KOPT-K1 (cell line): ENCODE measurements around the gene RIT2.

Experiments used
- H3K27ac ChIP-seq: fragments of 200-600 bp; sonication (generic); 2 replicates; pipeline ENCODE4 v1.5.1; 2016; ENCODE audit warnings: antibody characterized with exemption, mild to moderate bottlenecking, low read depth, low read length; ENCODE audit not compliant: poor library complexity, severe bottlenecking
- H3K36me3 ChIP-seq: fragments of 200-600 bp; sonication (generic); 2 replicates; pipeline ENCODE4 v1.5.1; 2017; ENCODE audit warnings: antibody characterized with exemption, mild to moderate bottlenecking, low read length, moderate library complexity; ENCODE audit not compliant: insufficient read depth
- H3K9me3 ChIP-seq: fragments of 200-600 bp; sonication (generic); 2 replicates; pipeline ENCODE4 v1.5.1; 2017; ENCODE audit warnings: antibody characterized with exemption, low read length, mild to moderate bottlenecking; ENCODE audit not compliant: insufficient read depth, poor library complexity, severe bottlenecking

Gene RIT2

DNA sequence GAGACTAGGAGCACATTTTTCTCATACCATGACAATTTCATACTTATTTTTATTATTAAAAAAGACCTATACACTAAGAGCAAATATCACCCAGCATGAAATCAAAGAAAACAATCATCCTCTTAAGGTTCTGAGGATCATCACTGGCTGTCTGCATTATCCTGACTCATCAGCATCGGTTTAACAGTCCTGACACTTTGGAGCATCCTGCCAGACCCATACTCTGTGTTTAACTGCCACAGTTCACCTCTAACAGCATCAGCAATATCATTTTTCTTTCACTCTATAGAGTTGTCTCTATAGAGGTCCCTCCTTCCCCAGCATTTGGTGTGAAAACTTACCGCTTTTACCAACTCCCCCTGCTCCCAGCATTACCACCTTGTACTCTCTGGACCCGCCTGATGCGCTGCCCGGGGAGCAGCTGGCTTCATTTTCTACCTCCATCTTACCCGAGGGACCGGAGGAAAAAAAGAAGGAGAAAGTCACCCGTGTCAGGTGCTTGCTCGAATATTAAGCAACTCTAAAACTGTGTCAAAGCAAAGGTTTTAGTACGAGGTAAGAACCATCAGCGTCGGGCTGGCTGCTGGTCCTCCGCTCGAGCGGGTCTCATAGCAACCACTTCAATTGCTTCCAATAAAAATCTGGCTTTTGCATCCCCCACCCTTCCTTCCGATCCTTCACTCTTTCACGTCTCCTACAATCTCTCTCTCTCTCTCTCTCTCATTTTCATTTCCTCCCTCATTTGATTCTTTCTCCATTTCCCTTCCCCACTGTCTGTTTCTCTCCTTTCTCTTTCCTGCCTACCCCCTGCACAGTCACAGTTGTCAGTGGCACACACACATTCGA, at the start of gene RIT2:
TSS of gene RIT2 (minus strand) at position 610 of the 846 bp plus-strand sequence.
- no peaks in the 10 kb centered on the region for H3K9me3 ChIP-seq
- H3K27ac ChIP-seq: no peak within 1 kb of the TSS
- no peaks in the 10 kb centered on the region for H3K36me3 ChIP-seq

DNA sequence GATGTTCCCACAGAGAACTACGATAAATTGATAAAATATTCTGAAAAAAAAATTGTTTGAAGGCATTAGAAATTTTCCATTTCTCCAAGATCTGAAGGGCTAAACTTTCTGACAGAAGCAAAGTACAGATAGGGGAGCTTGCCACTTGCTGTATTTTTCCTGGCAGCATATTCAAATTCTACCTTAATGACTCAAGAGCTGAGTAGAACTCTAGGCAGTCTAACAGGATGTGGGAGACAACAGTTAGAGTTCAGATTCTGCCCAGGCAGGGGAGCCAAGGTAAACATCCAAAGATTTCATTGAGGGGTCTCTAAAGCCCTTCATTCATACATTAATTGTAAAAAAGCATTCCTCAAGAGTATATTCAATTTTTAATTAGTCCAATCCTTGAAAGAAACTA, 46.0 kb upstream of the RIT2 start:
- Histone ChIP-seq H3K27ac (no peak overlapping the region), H3K9me3 (no peaks in the 10 kb centered on the region), H3K36me3 (no peaks in the 10 kb centered on the region)

DNA sequence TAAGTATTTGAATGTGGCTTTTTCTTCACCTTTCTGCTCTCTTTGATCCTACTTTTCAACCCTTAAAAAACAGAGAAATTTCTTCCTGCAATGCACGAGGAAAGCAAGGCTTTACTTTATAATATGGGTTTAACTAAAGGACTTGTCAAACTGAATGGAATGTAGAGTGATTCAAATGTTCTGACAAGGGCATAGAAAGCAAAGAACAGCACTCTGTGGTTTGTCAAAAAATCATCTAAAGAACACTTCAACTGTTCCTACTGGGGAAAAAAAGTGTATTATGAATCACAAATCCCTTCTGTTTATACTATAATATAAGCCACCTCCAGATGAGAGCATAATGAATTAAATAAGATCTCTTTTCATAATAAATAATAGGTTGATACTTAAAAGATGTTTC, 45.0 kb upstream of the RIT2 start:
- H3K27ac ChIP-seq: no peak overlapping the region
- H3K36me3 ChIP-seq: no peaks in the 10 kb centered on the region
- no peaks in the 10 kb centered on the region for H3K9me3 ChIP-seq

DNA sequence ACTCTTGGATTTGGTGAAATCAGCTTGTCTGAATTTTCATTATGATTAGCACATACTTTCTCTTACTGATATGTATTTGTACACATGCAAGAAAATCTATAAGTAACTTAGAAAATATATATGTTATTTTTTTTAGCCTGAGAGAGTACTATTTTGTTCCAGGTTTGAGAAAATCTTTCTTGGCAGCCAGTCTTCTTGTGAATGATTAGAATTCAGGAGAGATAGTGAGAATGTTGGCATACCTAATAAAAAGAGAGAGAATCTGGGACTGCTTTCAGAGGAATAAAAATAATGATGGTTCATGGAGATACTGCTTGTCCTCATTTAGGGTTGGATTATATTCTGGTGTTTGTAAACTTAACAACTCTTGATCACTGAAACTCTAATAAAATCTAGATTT, 44.4 kb upstream of the RIT2 start:
- Histone ChIP-seq H3K36me3 (no peaks in the 10 kb centered on the region), H3K27ac (no peak overlapping the region), H3K9me3 (no peaks in the 10 kb centered on the region)

DNA sequence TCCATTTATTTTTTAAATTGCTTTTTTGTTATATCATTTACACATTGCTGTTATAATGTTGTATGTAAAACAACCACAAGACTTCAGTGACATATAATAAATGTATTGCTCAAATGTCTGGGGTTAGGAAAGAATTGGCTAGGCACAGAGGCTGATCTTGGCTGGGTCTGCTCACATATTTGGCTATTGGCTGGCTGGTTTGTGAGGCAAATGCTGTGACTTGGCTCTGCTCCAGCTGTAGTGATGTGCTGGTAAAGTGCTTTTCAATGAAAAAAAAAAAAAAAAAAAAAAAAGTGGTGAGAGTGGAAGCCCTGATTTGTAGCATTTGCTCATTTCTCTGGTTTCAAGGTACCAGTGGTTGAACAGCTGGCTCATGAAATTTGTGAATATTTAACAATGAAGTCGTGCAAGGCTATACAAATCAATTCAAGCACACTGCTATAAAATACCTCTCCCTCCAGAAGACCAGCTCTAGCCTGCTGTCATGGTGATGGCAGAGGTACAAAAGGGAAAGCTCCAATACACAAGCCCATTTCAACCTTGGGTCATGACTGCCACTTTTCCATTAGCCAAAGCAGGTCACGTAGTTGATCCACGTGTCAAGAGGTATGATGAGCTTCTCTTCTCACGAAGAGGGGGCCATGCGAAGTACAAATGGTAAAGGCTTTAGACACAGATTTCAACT, 43.7 kb upstream of the RIT2 start:
- H3K36me3 ChIP-seq: no peaks in the 10 kb centered on the region
- H3K27ac ChIP-seq: no peak overlapping the region
- no peaks in the 10 kb centered on the region for H3K9me3 ChIP-seq

DNA sequence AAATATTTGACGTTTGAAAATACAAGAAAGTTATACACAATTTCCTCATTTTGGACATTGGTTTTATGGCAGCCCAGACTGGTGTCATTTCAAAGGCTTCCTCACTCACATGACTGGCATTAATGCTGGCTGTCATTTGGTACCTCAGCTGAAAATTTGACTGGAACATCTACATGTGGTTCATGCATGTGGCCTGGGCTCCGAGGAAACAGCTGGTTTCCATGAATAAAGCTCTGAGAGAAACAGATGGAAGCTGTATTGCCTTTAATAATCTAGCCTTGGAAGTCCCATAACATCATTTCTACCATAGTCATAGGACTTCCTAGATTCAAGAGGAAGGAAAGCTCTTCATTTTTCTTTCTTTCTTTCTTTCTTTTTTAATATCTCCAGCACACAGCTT, 42.9 kb upstream of the RIT2 start:
- Histone ChIP-seq H3K9me3 (no peaks in the 10 kb centered on the region), H3K36me3 (no peaks in the 10 kb centered on the region), H3K27ac (no peak overlapping the region)

DNA sequence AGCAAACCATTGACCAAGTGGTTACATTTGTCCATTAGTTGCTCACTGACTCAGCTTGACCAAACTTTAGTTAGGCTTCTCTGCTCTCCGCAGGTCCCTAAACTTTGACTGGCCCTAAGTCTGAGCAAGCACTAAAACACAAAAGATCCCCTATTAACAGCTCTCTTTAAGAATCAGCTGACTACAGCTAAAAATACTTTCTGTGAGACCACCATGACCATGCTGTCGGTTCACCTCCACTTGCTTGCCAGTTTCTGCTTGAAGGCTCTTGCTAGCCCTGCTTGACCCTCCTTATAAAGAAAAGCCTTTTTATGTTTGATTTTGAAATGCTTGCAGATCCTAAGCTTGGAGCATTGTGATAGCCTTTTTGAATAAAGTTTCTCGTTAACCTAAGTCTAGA, 40.4 kb upstream of the RIT2 start:
- no peaks in the 10 kb centered on the region for H3K36me3 ChIP-seq
- no peaks in the 10 kb centered on the region for H3K9me3 ChIP-seq
- H3K27ac ChIP-seq: no peak overlapping the region

DNA sequence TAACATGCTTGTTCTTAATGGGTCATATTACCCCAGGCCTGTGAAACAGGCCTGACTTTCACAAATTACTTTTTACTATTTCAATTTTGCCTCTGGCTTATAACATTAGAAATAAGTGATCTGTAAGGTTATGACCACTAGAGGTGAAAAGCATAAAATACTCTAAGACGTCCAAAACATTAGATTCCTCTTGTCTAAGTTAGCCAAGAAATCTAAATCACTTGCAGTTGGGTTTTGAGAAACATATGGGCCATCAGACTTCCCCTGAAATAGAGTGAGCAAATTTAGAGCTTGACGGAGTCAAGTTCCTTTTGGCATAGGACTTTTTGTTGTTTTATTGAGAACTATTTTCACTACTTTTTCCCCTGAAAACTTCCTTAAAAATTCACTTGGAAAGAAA, 32.7 kb upstream of the RIT2 start:
- Histone ChIP-seq H3K36me3 (no peaks in the 10 kb centered on the region), H3K9me3 (no peaks in the 10 kb centered on the region), H3K27ac (no peak overlapping the region)

DNA sequence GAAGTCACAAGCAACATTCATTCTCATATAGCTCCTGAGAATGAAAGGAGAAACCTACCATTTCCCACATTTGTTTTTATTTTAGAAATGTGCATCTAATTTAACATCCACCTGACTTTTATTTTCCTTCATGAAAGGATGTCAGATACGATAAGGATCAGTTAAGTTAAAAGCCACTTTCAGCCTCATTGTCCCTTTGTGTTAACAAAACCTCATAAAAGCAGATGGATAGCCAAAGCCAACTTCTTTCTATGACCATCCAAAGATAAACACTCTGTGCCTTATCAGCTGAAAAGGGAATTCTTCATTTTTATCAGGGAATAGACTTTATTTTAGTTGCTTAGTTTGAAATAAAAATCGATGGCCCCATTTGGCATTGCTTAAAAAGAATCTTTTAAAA, 25.7 kb upstream of the RIT2 start:
- H3K36me3 ChIP-seq: no peaks in the 10 kb centered on the region
- H3K9me3 ChIP-seq: no peaks in the 10 kb centered on the region
- H3K27ac ChIP-seq: no peak overlapping the region

DNA sequence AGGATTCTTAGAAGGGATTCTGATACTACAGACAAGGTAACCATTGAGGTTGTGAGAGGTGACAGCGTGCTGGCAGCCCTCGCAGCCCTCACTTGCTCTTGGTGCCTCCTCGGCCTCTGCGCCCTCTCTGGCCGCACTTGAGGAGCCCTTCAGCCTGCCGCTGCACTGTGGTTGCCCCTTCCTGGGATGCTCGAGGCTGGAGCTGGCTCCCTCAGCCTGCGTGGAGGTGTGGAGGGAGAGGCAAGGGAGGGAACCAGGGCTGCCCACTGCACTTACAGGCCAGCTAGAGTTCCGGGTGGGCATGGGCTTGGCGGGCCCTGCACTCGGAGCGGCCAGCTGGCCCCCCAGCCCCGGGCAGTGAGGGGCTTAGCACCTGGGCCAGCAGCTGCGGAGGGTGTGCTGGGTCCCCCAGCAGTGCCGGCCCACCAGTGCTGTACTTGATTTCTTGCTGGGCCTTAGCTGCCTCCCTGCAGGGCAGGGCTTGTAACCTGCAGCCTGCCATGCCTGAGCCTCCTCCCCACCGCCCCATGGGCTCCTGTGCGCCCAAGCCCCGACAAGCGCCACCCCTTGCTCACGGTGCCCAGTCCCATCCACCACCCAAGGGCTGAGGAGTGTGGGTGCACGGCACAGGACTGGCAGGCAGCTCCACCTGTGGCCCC, 23.9 kb upstream of the RIT2 start:
- H3K27ac ChIP-seq: no peak overlapping the region
- H3K9me3 ChIP-seq: no peaks in the 10 kb centered on the region

DNA sequence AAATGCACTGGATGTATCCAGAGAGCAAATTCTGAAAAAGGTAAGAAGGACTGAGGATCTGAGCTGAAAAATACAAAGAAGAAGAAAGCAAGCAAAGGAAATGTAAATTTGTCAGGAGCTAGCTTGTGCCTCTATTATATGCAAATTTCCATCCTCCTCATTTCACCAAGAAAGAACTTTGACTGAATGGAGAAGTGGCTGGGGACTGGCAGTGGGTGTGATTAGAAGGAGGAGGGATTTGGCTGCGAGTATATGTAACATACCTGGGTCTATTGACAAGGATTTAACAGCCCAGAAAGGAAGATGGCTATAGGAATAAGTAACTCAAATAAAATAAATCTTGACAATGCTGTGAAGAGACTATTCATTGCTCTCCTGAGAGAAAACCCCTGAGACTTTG, 19.4 kb upstream of the RIT2 start:
- no peak overlapping the region for H3K27ac ChIP-seq
- no peaks in the 10 kb centered on the region for H3K9me3 ChIP-seq

More for the DNA sequence above, 23.9 kb upstream of the RIT2 start:
- no peaks in the 10 kb centered on the region for H3K36me3 ChIP-seq

DNA sequence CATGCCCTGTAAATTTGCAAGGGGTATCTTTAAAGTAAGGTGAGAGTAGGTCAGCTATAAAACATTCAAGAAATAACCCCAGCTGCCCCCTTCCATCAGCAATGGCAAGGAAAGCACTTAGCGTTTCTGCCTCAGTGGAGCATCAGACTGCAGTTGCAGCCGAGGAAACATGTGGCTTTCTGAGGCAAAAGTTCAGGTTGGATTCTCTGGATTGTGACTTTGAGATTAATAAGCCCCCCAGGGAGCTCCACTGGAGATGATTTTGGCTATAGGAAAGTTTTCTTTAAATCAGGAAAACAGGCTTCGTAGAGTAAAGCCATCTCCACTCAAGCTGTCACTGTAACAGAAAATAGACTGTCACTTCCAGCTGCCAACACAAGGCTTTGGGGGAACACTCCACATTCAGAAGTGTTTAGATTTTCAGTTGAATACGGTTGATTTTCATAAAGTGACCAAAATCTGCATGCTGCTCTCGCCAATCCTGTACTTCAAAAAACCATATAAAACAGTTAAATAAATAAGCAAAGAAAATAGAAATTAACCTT, 15.3 kb upstream of the RIT2 start:
- H3K36me3 ChIP-seq: no peaks in the 10 kb centered on the region
- H3K27ac ChIP-seq: no peak overlapping the region
- H3K9me3 ChIP-seq: no peaks in the 10 kb centered on the region

More for the DNA sequence above, 19.4 kb upstream of the RIT2 start:
- H3K36me3 ChIP-seq: no peaks in the 10 kb centered on the region

DNA sequence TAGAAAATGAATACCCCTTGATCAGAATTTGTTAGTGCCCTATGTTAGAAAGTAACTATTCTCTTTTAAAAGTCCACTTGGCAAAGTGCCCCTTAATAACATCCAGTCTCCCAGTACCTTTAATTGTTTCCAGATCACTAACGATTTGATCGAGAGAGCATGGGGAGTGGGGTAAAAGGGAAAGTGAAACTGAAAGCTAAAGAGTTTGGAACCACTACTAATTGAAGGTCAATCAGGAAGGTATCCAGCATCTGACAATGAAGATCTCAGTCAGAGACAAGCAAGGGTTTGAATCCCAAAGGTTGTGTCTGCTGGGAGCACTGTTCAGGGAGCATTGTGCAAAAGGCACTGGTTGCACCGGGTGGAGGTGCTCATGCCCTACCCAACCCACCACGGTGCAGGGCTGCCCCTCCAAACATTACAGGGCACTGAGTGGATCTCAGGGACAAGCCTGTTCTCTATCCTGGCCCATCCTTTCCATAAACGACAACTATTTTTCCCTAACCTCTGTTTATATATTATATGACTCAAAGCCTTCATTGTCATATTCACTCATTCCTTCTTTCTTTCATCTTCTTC, 14.6 kb upstream of the RIT2 start:
- Histone ChIP-seq H3K36me3 (no peaks in the 10 kb centered on the region), H3K27ac (peak overlapping the region; percentile 34), H3K9me3 (no peaks in the 10 kb centered on the region)

DNA sequence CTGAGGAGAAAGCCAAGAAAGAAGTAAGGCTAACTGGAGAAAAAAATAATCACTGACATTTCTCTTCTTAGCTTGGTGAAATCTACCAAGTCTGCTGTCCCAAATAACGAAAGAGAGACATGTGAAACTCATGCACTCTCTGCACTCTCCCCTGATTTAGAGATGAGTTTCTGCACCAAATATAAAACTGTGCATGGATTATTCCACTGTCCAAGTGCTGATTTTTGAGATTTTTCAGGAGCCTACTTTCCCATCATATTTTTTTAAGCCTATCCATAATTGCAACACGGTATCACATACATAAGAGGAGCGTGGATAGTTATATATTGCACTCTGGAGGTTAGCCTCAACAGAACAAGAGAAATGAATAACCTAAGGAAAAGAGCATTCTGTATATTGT, 10.0 kb upstream of the RIT2 start:
- H3K36me3 ChIP-seq: no peaks in the 10 kb centered on the region

DNA sequence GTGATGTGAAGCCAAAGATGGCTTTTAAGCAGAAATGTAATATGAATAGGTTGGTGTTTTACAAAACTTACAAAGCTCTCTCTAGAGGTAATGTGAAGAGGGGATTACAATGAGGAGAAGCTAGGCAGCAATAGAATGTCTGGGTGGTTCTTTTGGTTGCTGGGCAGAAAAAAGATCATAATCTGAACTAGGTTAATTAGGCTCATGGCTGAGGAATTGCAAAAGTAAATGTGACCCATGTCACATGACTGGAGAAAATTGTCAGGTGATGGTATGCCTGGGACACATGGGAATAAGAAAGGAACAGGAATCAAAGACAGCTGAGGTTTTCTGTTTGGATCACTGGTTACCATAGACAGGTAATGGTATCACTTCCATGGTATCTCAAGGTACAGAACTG, 7.5 kb upstream of the RIT2 start:
- H3K36me3 ChIP-seq: no peaks in the 10 kb centered on the region
- H3K27ac ChIP-seq: no peak overlapping the region
- no peaks in the 10 kb centered on the region for H3K9me3 ChIP-seq

More for the DNA sequence above, 10.0 kb upstream of the RIT2 start:
- H3K27ac ChIP-seq: no peak overlapping the region
- no peaks in the 10 kb centered on the region for H3K9me3 ChIP-seq
